BE2C (cell line): ENCODE results near the gene BRSK2.
"Not testable (repeated sequence)": the region's sequence is repeated elsewhere in the genome, so short reads cannot be mapped to it uniquely, and the experiment has no call there.

Experiments used
- DNase-seq: peaks from one replicate; pipeline ENCODE4 v3.0.0-alpha.2; 2020
- H3K27me3 ChIP-seq: fragments of 250-450 bp; sonication (Bioruptor Pico); 2 replicates; pipeline ENCODE4 v1.5.1; 2020; ENCODE audit warnings: mild to moderate bottlenecking
- H3K36me3 ChIP-seq: fragments of 250-450 bp; sonication (Bioruptor Pico); 2 replicates; pipeline ENCODE4 v1.5.1; 2020; ENCODE audit warnings: mild to moderate bottlenecking
- H3K4me1 ChIP-seq: fragments of 250-450 bp; sonication (Bioruptor Pico); 2 replicates; pipeline ENCODE4 v1.5.1; 2020
- H3K4me3 ChIP-seq: 2 replicates; pipeline ENCODE4 v1.5.1; 2011; ENCODE audit warnings: low read depth, low read length
- H3K9me3 ChIP-seq: fragments of 250-450 bp; sonication (Bioruptor Pico); 2 replicates; pipeline ENCODE4 v1.5.1; 2020
- CTCF ChIP-seq: IDR thresholded peaks from 2 replicates; pipeline ENCODE4 v1.5.1; 2012; ENCODE audit warnings: mild to moderate bottlenecking, low read depth, low read length

Gene BRSK2

GRCh38 chr11:1410366-1411291, 20.9 kb downstream of the BRSK2 start:
- Histone ChIP-seq H3K36me3 (no peaks in the 10 kb centered on the region), H3K4me3 (no peak overlapping the region), H3K4me1 (no peaks in the 10 kb centered on the region), H3K27me3 (no peaks in the 10 kb centered on the region), H3K9me3 (no peaks in the 10 kb centered on the region)
- no peak for DNase-seq
- TF ChIP-seq CTCF = no peak

- H3K4me1 ChIP-seq = no peaks in the 10 kb centered on the region
- no peaks in the 10 kb centered on the region for H3K27me3 ChIP-seq
- H3K36me3 ChIP-seq = no peaks in the 10 kb centered on the region
- TF ChIP-seq CTCF = no peak
- DNase-seq = no peak
- H3K9me3 ChIP-seq = no peaks in the 10 kb centered on the region
- H3K4me3 ChIP-seq = no peak overlapping the region
Measured at GRCh38 chr11:1411301-1411700, 21.6 kb downstream of the BRSK2 start.

GRCh38 chr11:1411739-1412138, 22.0 kb downstream of the BRSK2 start:
- not testable (repeated sequence) for H3K4me1 ChIP-seq, H3K9me3 ChIP-seq, H3K4me3 ChIP-seq, H3K27me3 ChIP-seq, H3K36me3 ChIP-seq, DNase-seq

- H3K4me3 ChIP-seq = no peak overlapping the region
- no peak for DNase-seq
- H3K36me3 ChIP-seq = no peaks in the 10 kb centered on the region
- no peak for TF ChIP-seq CTCF
- H3K9me3 ChIP-seq = no peaks in the 10 kb centered on the region
- no peaks in the 10 kb centered on the region for H3K27me3 ChIP-seq
- no peaks in the 10 kb centered on the region for H3K4me1 ChIP-seq
Measured at GRCh38 chr11:1412377-1413095, 22.8 kb downstream of the BRSK2 start.

- TF ChIP-seq CTCF = no peak
- DNase-seq = no peak
- Histone ChIP-seq H3K4me3 (no peak overlapping the region), H3K4me1 (no peaks in the 10 kb centered on the region), H3K27me3 (no peaks in the 10 kb centered on the region), H3K36me3 (no peaks in the 10 kb centered on the region), H3K9me3 (no peaks in the 10 kb centered on the region)
Measured at GRCh38 chr11:1414650-1415049, 24.9 kb downstream of the BRSK2 start.

- Histone ChIP-seq H3K9me3 (no peaks in the 10 kb centered on the region), H3K27me3 (no peaks in the 10 kb centered on the region), H3K36me3 (no peaks in the 10 kb centered on the region), H3K4me1 (no peaks in the 10 kb centered on the region), H3K4me3 (no peak overlapping the region)
- no peak for DNase-seq
- no peak for TF ChIP-seq CTCF
Measured at GRCh38 chr11:1415631-1416030, 25.9 kb downstream of the BRSK2 start.

- not testable (repeated sequence) for H3K36me3 ChIP-seq, H3K4me1 ChIP-seq, DNase-seq, H3K27me3 ChIP-seq, H3K9me3 ChIP-seq, H3K4me3 ChIP-seq
Measured at GRCh38 chr11:1418192-1418795, 28.6 kb downstream of the BRSK2 start.
